Breast epithelium (tissue), 3 donors: ENCODE measurements around the gene PIK3R1.

Experiments used
- POLR2A ChIP-seq: fragments of 450-650 bp; IDR thresholded peaks from one replicate; pipeline ENCODE4 v1.6.1; 2016; ENCODE audit warnings: antibody characterized with exemption, mild to moderate bottlenecking, moderate library complexity
- POLR2AphosphoS5 ChIP-seq, 3 donors: sonication (generic); formaldehyde crosslinking; IDR thresholded peaks; one replicate each; pipeline ENCODE4 v1.6.1; 2017; ENCODE audit warnings: antibody characterized with exemption in 3 of 3
- TF ChIP-seq, protein P1 (sequence below), 3 donors: fragments of 450-650 bp; IDR thresholded peaks; one replicate each; pipeline ENCODE4 v1.5.1; 2016 to 2017; ENCODE audit warnings: antibody characterized with exemption in 3 of 3, mild to moderate bottlenecking in 3 of 3, moderate library complexity in 3 of 3

DNA sequence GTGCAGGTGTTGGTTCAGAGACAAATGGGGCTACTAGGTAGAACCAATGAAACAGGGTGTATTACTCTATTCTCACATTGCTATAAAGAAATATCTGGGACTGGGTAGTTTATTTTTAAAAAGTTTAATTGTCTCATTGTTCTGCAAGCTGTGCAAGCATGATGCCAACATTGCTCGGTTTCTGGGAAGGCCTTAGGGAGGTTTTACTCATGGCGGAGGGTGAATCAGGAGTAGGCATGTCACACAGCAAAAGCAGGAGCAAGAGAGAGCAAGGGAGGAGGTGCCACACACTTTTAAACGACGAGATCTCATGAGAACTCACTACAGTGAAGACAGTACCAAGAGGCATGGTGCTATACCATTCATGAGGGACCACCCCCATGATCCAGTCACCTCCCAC, 134.6 kb downstream of the PIK3R1 start:
- TF ChIP-seq POLR2A: no peak
- TF ChIP-seq, protein P1, sequence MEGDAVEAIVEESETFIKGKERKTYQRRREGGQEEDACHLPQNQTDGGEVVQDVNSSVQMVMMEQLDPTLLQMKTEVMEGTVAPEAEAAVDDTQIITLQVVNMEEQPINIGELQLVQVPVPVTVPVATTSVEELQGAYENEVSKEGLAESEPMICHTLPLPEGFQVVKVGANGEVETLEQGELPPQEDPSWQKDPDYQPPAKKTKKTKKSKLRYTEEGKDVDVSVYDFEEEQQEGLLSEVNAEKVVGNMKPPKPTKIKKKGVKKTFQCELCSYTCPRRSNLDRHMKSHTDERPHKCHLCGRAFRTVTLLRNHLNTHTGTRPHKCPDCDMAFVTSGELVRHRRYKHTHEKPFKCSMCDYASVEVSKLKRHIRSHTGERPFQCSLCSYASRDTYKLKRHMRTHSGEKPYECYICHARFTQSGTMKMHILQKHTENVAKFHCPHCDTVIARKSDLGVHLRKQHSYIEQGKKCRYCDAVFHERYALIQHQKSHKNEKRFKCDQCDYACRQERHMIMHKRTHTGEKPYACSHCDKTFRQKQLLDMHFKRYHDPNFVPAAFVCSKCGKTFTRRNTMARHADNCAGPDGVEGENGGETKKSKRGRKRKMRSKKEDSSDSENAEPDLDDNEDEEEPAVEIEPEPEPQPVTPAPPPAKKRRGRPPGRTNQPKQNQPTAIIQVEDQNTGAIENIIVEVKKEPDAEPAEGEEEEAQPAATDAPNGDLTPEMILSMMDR (IDR thresholded peaks at IDR 0.05): no peak
- no peak for TF ChIP-seq POLR2AphosphoS5 (IDR thresholded peaks at IDR 0.05)
